MM.1S (cell line): Measurements from ENCODE around the gene SNN.

Experiments
- CTCF ChIP-seq: fragments of 300-600 bp; sonication (generic); IDR thresholded peaks from 2 replicates; pipeline ENCODE4 v1.5.1; 2016; ENCODE audit warnings: antibody characterized with exemption, low read length, mixed read lengths
- EZH2phosphoT487 ChIP-seq: fragments of 300-600 bp; sonication (generic); IDR thresholded peaks from 2 replicates; pipeline ENCODE4 v1.6.1; 2018; ENCODE audit warnings: antibody characterized with exemption, low read length

GRCh38 chr16:11621539-11621919 lies 46.7 kb upstream of the SNN start:
- TF ChIP-seq EZH2phosphoT487 (no peak), CTCF (no peak)
